WTC11 (cell line): Measurements from ENCODE around the gene B4GALNT3. TPM values are rescaled to one million over a fixed set of nuclear protein-coding genes. Genes with fewer than 3 reads are reported as not detected.

ENCODE experiments used
- ATAC-seq: fragments of 200-7000 bp; cut with Tn5 transposase; 2 replicates; pipeline ENCODE4 v1.10.0; 2021; ENCODE audit warnings: mild to moderate bottlenecking, moderate library complexity
- CTCF ChIA-PET: fragments of 300-600 bp; sonication (Branson Sonifier 250); formaldehyde crosslinking; loops from one replicate; lab custom pipeline; 2021; ENCODE audit warnings: antibody characterized with exemption; lab: Charles Lee
- POLR2A ChIA-PET: fragments of 350-600 bp; sonication (Branson Sonifier 250); formaldehyde crosslinking; loops from one replicate; lab custom pipeline; 2021; ENCODE audit warnings: antibody characterized with exemption; lab: Charles Lee
- DNase-seq: peaks from one replicate; pipeline ENCODE4 v3.0.0; 2021; ENCODE audit warnings: low spot score
- H3K27ac Mint-ChIP-seq: 2 replicates; pipeline ENCODE4 v1.8.0; 2021; ENCODE audit warnings: mixed read lengths
- H3K27me3 Mint-ChIP-seq: 2 replicates; pipeline ENCODE4 v1.8.0; 2021; ENCODE audit warnings: low read depth, mild to moderate bottlenecking, moderate library complexity, mixed read lengths
- H3K36me3 Mint-ChIP-seq: 2 replicates; pipeline ENCODE4 v1.8.0; 2021; ENCODE audit warnings: mixed read lengths
- H3K4me1 Mint-ChIP-seq: 2 replicates; pipeline ENCODE4 v1.8.0; 2022; ENCODE audit warnings: mixed read lengths
- H3K4me3 Mint-ChIP-seq: 2 replicates; pipeline ENCODE4 v1.8.0; 2021; ENCODE audit warnings: mild to moderate bottlenecking, moderate library complexity, mixed read lengths
- H3K9me3 Mint-ChIP-seq: 2 replicates; pipeline ENCODE4 v1.8.0; 2021; ENCODE audit warnings: mixed read lengths
- ATF1 ChIP-seq: sonication (generic); formaldehyde crosslinking; IDR thresholded peaks from 2 replicates; pipeline ENCODE4 v1.8.1; 2023; ENCODE audit warnings: mild to moderate bottlenecking, moderate library complexity, missing genetic modification reagents
- ELF4 ChIP-seq: sonication (generic); formaldehyde crosslinking; IDR thresholded peaks from 2 replicates; pipeline ENCODE4 v1.8.1; 2022; ENCODE audit warnings: low read depth, mild to moderate bottlenecking, moderate library complexity, missing genetic modification reagents
- ESRRA ChIP-seq: sonication (generic); formaldehyde crosslinking; IDR thresholded peaks from 2 replicates; pipeline ENCODE4 v1.8.1; 2022; ENCODE audit warnings: mild to moderate bottlenecking, missing genetic modification reagents, borderline replicate concordance
- GRHL2 ChIP-seq: fragments of 250-450 bp; sonication (Bioruptor Pico); IDR thresholded peaks from 2 replicates; pipeline ENCODE4 v1.8.0; 2022; ENCODE audit warnings: mild to moderate bottlenecking, moderate library complexity; ENCODE audit not compliant: insufficient replicate concordance, severe bottlenecking
- GTF2I ChIP-seq: fragments of 250-450 bp; sonication (Bioruptor Pico); conservative IDR thresholded peaks from 2 replicates; pipeline ENCODE4 v1.4.0; 2021; ENCODE audit warnings: mild to moderate bottlenecking
- NFE2L1 ChIP-seq: sonication (generic); formaldehyde crosslinking; IDR thresholded peaks from 2 replicates; pipeline ENCODE4 v1.8.1; 2023; ENCODE audit warnings: missing genetic modification reagents
- SOX15 ChIP-seq: fragments of 250-450 bp; sonication (Bioruptor Pico); IDR thresholded peaks from 2 replicates; pipeline ENCODE4 v1.9.0; 2021; ENCODE audit warnings: mild to moderate bottlenecking
- TCF7 ChIP-seq: sonication (generic); formaldehyde crosslinking; IDR thresholded peaks from 2 replicates; pipeline ENCODE4 v1.8.0; 2022; ENCODE audit warnings: mild to moderate bottlenecking, low read depth, missing genetic modification reagents, moderate library complexity
- ZNF263 ChIP-seq: sonication (generic); formaldehyde crosslinking; IDR thresholded peaks from 2 replicates; pipeline ENCODE4 v1.8.1; 2022; ENCODE audit warnings: low read depth, mild to moderate bottlenecking, moderate library complexity, missing genetic modification reagents
- ZNF317 ChIP-seq: sonication (generic); formaldehyde crosslinking; IDR thresholded peaks from 2 replicates; pipeline ENCODE4 v1.8.1; 2023; ENCODE audit warnings: low read depth, mild to moderate bottlenecking, moderate library complexity, missing genetic modification reagents, borderline replicate concordance
- total RNA-seq: library from RNA; stranded (reverse); gene quantifications from 3 replicates; pipeline ENCODE4 v1.2.3, GENCODE V29; 2021
- TF ChIP-seq, protein P1 (sequence below): sonication (generic); formaldehyde crosslinking; IDR thresholded peaks from 2 replicates; pipeline ENCODE4 v1.8.1; 2022; ENCODE audit warnings: mild to moderate bottlenecking, missing genetic modification reagents, moderate library complexity, borderline replicate concordance
- TF ChIP-seq, protein P2 (sequence below): sonication (generic); formaldehyde crosslinking; IDR thresholded peaks from 2 replicates; pipeline ENCODE4 v1.8.0; 2022; ENCODE audit warnings: mild to moderate bottlenecking, missing genetic modification reagents
- TF ChIP-seq, protein P3 (sequence below): sonication (generic); formaldehyde crosslinking; IDR thresholded peaks from 2 replicates; pipeline ENCODE4 v1.8.0; 2022; ENCODE audit warnings: mild to moderate bottlenecking, missing genetic modification reagents
- TF ChIP-seq, protein P4 (sequence below): sonication (generic); formaldehyde crosslinking; IDR thresholded peaks from 2 replicates; pipeline ENCODE4 v1.8.1; 2023; ENCODE audit warnings: mild to moderate bottlenecking, missing genetic modification reagents, moderate library complexity
- TF ChIP-seq, protein P5 (sequence below): sonication (generic); formaldehyde crosslinking; IDR thresholded peaks from 2 replicates; pipeline ENCODE4 v1.8.0; 2022; ENCODE audit warnings: mild to moderate bottlenecking, missing genetic modification reagents
- TF ChIP-seq, protein P6 (sequence below): sonication (generic); formaldehyde crosslinking; IDR thresholded peaks from 2 replicates; pipeline ENCODE4 v1.8.1; 2022; ENCODE audit warnings: missing genetic modification reagents, borderline replicate concordance
- TF ChIP-seq, protein P7 (sequence below): fragments of 250-450 bp; sonication (Bioruptor Pico); IDR thresholded peaks from 2 replicates; pipeline ENCODE4 v1.9.0; 2021; ENCODE audit warnings: mild to moderate bottlenecking, borderline replicate concordance
- TF ChIP-seq, protein P8 (sequence below): fragments of 250-450 bp; sonication (Bioruptor Pico); IDR thresholded peaks from 2 replicates; pipeline ENCODE4 v1.9.0; 2021; ENCODE audit warnings: moderate library complexity, mild to moderate bottlenecking, inconsistent platforms, borderline replicate concordance
- TF ChIP-seq, protein P9 (sequence below): sonication (generic); formaldehyde crosslinking; IDR thresholded peaks from 2 replicates; pipeline ENCODE4 v1.8.1; 2023; ENCODE audit warnings: mild to moderate bottlenecking, missing genetic modification reagents, borderline replicate concordance

The B4GALNT3 gene
- total RNA-seq, 1 experiment from 2014 or later = 19.0 TPM

DNA sequence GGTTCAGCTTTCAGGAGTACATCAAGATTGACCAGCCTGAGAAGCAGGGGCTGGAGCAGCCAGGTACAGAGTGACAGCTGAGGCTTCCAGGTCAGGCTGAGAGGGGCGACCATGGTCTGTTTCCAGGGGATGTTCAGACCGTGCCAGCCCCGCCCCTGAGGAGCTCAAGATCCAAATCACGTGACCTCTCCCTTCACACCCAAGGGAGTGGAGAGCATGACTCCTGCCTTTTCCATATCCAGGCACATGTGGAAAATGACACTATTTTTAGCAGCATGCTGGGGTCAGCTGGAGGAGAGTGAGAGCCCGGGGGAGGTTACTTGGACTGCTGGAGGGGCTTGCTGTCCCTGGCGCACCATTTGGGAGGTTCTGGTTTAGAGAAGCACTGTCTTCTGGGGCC lies 92.7 kb downstream of the B4GALNT3 start:
- POLR2A ChIA-PET = no interaction called here
- no peak for ATAC-seq
- TF ChIP-seq, protein P1, sequence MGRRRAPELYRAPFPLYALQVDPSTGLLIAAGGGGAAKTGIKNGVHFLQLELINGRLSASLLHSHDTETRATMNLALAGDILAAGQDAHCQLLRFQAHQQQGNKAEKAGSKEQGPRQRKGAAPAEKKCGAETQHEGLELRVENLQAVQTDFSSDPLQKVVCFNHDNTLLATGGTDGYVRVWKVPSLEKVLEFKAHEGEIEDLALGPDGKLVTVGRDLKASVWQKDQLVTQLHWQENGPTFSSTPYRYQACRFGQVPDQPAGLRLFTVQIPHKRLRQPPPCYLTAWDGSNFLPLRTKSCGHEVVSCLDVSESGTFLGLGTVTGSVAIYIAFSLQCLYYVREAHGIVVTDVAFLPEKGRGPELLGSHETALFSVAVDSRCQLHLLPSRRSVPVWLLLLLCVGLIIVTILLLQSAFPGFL (CRISPR knock-in tag) = no peak
- TF ChIP-seq, protein P2, sequence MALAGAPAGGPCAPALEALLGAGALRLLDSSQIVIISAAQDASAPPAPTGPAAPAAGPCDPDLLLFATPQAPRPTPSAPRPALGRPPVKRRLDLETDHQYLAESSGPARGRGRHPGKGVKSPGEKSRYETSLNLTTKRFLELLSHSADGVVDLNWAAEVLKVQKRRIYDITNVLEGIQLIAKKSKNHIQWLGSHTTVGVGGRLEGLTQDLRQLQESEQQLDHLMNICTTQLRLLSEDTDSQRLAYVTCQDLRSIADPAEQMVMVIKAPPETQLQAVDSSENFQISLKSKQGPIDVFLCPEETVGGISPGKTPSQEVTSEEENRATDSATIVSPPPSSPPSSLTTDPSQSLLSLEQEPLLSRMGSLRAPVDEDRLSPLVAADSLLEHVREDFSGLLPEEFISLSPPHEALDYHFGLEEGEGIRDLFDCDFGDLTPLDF (CRISPR knock-in tag) = no peak
- TF ChIP-seq ATF1 (CRISPR knock-in tag) (no peak), ZNF263 (CRISPR knock-in tag) (no peak), GRHL2 (no peak), SOX15 (CRISPR knock-in tag) (no peak), ESRRA (no peak), NFE2L1 (no peak), GTF2I (no peak), TCF7 (CRISPR knock-in tag) (no peak), ELF4 (CRISPR knock-in tag) (no peak), ZNF317 (CRISPR knock-in tag) (no peak)
- TF ChIP-seq, protein P3, sequence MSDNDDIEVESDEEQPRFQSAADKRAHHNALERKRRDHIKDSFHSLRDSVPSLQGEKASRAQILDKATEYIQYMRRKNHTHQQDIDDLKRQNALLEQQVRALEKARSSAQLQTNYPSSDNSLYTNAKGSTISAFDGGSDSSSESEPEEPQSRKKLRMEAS (CRISPR knock-in tag) = no peak
- TF ChIP-seq, protein P4, sequence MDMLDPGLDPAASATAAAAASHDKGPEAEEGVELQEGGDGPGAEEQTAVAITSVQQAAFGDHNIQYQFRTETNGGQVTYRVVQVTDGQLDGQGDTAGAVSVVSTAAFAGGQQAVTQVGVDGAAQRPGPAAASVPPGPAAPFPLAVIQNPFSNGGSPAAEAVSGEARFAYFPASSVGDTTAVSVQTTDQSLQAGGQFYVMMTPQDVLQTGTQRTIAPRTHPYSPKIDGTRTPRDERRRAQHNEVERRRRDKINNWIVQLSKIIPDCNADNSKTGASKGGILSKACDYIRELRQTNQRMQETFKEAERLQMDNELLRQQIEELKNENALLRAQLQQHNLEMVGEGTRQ (CRISPR knock-in tag) = no peak
- TF ChIP-seq, protein P5, sequence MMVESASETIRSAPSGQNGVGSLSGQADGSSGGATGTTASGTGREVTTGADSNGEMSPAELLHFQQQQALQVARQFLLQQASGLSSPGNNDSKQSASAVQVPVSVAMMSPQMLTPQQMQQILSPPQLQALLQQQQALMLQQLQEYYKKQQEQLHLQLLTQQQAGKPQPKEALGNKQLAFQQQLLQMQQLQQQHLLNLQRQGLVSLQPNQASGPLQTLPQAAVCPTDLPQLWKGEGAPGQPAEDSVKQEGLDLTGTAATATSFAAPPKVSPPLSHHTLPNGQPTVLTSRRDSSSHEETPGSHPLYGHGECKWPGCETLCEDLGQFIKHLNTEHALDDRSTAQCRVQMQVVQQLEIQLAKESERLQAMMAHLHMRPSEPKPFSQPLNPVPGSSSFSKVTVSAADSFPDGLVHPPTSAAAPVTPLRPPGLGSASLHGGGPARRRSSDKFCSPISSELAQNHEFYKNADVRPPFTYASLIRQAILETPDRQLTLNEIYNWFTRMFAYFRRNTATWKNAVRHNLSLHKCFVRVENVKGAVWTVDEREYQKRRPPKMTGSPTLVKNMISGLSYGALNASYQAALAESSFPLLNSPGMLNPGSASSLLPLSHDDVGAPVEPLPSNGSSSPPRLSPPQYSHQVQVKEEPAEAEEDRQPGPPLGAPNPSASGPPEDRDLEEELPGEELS (CRISPR knock-in tag) = no peak
- TF ChIP-seq, protein P6, sequence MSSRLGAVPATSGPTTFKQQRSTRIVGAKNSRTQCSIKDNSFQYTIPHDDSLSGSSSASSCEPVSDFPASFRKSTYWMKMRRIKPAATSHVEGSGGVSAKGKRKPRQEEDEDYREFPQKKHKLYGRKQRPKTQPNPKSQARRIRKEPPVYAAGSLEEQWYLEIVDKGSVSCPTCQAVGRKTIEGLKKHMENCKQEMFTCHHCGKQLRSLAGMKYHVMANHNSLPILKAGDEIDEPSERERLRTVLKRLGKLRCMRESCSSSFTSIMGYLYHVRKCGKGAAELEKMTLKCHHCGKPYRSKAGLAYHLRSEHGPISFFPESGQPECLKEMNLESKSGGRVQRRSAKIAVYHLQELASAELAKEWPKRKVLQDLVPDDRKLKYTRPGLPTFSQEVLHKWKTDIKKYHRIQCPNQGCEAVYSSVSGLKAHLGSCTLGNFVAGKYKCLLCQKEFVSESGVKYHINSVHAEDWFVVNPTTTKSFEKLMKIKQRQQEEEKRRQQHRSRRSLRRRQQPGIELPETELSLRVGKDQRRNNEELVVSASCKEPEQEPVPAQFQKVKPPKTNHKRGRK (CRISPR knock-in tag) = no peak
- TF ChIP-seq, protein P7, sequence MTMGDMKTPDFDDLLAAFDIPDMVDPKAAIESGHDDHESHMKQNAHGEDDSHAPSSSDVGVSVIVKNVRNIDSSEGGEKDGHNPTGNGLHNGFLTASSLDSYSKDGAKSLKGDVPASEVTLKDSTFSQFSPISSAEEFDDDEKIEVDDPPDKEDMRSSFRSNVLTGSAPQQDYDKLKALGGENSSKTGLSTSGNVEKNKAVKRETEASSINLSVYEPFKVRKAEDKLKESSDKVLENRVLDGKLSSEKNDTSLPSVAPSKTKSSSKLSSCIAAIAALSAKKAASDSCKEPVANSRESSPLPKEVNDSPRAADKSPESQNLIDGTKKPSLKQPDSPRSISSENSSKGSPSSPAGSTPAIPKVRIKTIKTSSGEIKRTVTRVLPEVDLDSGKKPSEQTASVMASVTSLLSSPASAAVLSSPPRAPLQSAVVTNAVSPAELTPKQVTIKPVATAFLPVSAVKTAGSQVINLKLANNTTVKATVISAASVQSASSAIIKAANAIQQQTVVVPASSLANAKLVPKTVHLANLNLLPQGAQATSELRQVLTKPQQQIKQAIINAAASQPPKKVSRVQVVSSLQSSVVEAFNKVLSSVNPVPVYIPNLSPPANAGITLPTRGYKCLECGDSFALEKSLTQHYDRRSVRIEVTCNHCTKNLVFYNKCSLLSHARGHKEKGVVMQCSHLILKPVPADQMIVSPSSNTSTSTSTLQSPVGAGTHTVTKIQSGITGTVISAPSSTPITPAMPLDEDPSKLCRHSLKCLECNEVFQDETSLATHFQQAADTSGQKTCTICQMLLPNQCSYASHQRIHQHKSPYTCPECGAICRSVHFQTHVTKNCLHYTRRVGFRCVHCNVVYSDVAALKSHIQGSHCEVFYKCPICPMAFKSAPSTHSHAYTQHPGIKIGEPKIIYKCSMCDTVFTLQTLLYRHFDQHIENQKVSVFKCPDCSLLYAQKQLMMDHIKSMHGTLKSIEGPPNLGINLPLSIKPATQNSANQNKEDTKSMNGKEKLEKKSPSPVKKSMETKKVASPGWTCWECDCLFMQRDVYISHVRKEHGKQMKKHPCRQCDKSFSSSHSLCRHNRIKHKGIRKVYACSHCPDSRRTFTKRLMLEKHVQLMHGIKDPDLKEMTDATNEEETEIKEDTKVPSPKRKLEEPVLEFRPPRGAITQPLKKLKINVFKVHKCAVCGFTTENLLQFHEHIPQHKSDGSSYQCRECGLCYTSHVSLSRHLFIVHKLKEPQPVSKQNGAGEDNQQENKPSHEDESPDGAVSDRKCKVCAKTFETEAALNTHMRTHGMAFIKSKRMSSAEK (CRISPR knock-in tag) = no peak
- TF ChIP-seq, protein P8, sequence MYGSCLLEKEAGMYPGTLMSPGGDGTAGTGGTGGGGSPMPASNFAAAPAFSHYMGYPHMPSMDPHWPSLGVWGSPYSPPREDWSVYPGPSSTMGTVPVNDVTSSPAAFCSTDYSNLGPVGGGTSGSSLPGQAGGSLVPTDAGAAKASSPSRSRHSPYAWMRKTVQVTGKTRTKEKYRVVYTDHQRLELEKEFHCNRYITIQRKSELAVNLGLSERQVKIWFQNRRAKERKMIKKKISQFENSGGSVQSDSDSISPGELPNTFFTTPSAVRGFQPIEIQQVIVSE (CRISPR knock-in tag) = no peak
- TF ChIP-seq, protein P9, sequence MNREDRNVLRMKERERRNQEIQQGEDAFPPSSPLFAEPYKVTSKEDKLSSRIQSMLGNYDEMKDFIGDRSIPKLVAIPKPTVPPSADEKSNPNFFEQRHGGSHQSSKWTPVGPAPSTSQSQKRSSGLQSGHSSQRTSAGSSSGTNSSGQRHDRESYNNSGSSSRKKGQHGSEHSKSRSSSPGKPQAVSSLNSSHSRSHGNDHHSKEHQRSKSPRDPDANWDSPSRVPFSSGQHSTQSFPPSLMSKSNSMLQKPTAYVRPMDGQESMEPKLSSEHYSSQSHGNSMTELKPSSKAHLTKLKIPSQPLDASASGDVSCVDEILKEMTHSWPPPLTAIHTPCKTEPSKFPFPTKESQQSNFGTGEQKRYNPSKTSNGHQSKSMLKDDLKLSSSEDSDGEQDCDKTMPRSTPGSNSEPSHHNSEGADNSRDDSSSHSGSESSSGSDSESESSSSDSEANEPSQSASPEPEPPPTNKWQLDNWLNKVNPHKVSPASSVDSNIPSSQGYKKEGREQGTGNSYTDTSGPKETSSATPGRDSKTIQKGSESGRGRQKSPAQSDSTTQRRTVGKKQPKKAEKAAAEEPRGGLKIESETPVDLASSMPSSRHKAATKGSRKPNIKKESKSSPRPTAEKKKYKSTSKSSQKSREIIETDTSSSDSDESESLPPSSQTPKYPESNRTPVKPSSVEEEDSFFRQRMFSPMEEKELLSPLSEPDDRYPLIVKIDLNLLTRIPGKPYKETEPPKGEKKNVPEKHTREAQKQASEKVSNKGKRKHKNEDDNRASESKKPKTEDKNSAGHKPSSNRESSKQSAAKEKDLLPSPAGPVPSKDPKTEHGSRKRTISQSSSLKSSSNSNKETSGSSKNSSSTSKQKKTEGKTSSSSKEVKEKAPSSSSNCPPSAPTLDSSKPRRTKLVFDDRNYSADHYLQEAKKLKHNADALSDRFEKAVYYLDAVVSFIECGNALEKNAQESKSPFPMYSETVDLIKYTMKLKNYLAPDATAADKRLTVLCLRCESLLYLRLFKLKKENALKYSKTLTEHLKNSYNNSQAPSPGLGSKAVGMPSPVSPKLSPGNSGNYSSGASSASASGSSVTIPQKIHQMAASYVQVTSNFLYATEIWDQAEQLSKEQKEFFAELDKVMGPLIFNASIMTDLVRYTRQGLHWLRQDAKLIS (CRISPR knock-in tag) = no peak
- TF ChIP-seq, all 79 proteins: peak for 0
- no peaks in the 10 kb centered on the region for H3K4me1 Mint-ChIP-seq
- H3K27me3 Mint-ChIP-seq = no peaks in the 10 kb centered on the region
- no peak for DNase-seq
- H3K36me3 Mint-ChIP-seq = peaks cover 7% of the 10 kb centered on the region
- CTCF ChIA-PET = no interaction called here
- H3K9me3 Mint-ChIP-seq = peaks cover 4% of the 10 kb centered on the region; the same call in 1 of the 2 replicates
- H3K27ac Mint-ChIP-seq = no peak overlapping the region
- no peak overlapping the region for H3K4me3 Mint-ChIP-seq
